ENCODE measurements around the gene MEIOB. TPM values are rescaled to one million over a fixed set of nuclear protein-coding genes. Genes with fewer than 3 reads are reported as not detected.
"Not testable (repeated sequence)": the region's sequence is repeated elsewhere in the genome, so short reads cannot be mapped to it uniquely, and the experiment has no call there.

Gene MEIOB
- total RNA-seq, 1 experiment from 2014 or later: 1.3 TPM

DNA sequence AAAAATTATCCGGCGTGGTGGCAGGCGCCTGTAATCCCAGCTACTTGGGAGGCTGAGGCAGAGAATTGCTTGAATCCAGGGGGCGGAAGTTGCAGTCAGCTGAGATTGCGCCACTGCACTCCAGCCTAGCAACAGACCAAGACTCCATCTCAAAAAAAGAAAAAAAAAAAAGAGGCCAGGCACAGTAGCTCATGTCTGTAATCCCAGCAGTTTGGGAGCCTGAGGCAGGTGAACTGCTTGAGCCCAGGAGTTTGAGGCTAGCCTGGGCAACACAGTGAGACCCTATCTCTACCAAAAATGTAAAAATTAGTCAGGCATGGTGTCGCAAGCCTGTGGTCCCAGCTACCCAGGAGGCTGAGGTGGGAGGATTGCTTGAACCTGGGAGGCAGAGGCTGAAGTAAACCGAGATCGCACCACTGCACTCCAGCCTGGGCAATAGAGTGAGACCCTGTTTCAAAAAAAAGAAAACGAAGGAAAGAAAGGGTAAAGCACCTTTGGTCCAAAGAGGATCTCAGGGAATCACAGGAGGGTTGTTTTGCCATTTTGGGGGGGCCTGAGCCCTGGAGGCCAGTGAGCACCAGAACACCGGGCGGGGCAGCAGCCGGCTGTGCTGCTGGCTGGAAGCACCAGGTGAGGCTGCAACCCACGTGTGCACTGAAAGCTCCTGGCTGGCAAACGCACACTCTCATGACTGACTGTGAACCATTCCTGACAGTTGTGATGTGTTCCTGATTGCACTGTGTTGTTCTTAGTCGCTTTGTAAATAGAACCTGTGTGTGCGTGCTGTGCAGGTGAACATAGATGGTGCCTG is 27.9 kb upstream of the MEIOB start:
- no peak overlapping the region; a peak in 1 of 7 replicates for H3K27ac Mint-ChIP-seq
- Histone ChIP-seq H3K18ac (ENCODE audit: insufficient read length, low read depth, low read length) (no peak overlapping the region), H3K23ac (ENCODE audit: insufficient read length, low read depth, low read length) (no peak overlapping the region), H3K79me1 (ENCODE audit: insufficient read depth, low read depth, low read length, poor library complexity, severe bottlenecking) (no peaks in the 10 kb centered on the region), H4K5ac (ENCODE audit: insufficient read length, low read depth, low read length) (no peak overlapping the region), H2BK15ac (ENCODE audit: low read depth, low read length) (no peak overlapping the region), H3K56ac (ENCODE audit: insufficient read length, low read depth, low read length) (no peak overlapping the region), H2BK20ac (ENCODE audit: low read depth, low read length, poor library complexity, severe bottlenecking) (no peak overlapping the region), H3K23me2 (ENCODE audit: insufficient read length, low read depth, low read length, poor library complexity, severe bottlenecking) (no peaks in the 10 kb centered on the region), H3K9me3 (ENCODE audit: control insufficient read depth, low read depth, low read length) (no peaks in the 10 kb centered on the region), H3K27me3 (ENCODE audit: insufficient read depth, low read length) (no peaks in the 10 kb centered on the region), H4K8ac (replicated peaks; ENCODE audit: insufficient read length, low read depth, low read length) (no peak overlapping the region), H3K9ac (ENCODE audit: extremely low read depth, insufficient read length, low read length) (no peak overlapping the region), H3T11ph (ENCODE audit: low read length) (no peak overlapping the region), H2AK5ac (ENCODE audit: insufficient read length, low read length) (no peak overlapping the region), H2AFZ (ENCODE audit: low read length) (no peak overlapping the region), H3K4me2 (ENCODE audit: insufficient read depth, insufficient read length, low read length) (no peak overlapping the region), H2BK5ac (ENCODE audit: insufficient read length, low read length) (no peak overlapping the region), H2BK120ac (ENCODE audit: low read depth, low read length, poor library complexity, severe bottlenecking) (no peak overlapping the region), H4K91ac (ENCODE audit: insufficient read length, low read depth, low read length) (no peak overlapping the region), H2BK12ac (ENCODE audit: insufficient read length, low read depth, low read length) (no peak overlapping the region), H3K4me1 (ENCODE audit: insufficient read depth, low read length) (no peaks in the 10 kb centered on the region), H3K14ac (ENCODE audit: insufficient read depth, low read length) (no peak overlapping the region), H3K27ac (ENCODE audit: insufficient read length, low read depth, low read length) (no peak overlapping the region), H3K79me2 (ENCODE audit: insufficient read depth, low read length) (no peaks in the 10 kb centered on the region), H4K20me1 (ENCODE audit: control insufficient read depth, insufficient read depth, insufficient read length) (no peaks in the 10 kb centered on the region), H3K4ac (ENCODE audit: low read depth, low read length) (no peak overlapping the region)
- TF ChIP-seq CTCF (conservative IDR thresholded peaks at IDR 0.05): no peak
- no peak for DNase-seq
- no peaks in the 10 kb centered on the region for H3K36me3 Mint-ChIP-seq (ENCODE audit: insufficient read depth in 1 of 3, low read depth in 3 of 3)
- WGBS (ENCODE audit: extremely low coverage, insufficient read length, low lambda C conversion rate): no CpG with 5 or more reads among the region's 16 CpGs
- H3K9me3 Mint-ChIP-seq: no peaks in the 10 kb centered on the region; a peak in 1 of 5 replicates
- H3K4me3 Mint-ChIP-seq: no peak overlapping the region
- H3K4me1 Mint-ChIP-seq: peaks cover 0 to 3% of the 10 kb centered on the region in 2 experiments; a peak in 2 of 4 replicates
- H3K27me3 Mint-ChIP-seq (ENCODE audit: low read depth): peaks cover 52% of the 10 kb centered on the region

- not testable (repeated sequence) for H3K14ac ChIP-seq (ENCODE audit: insufficient read depth, low read length); H3K9me3 ChIP-seq (ENCODE audit: control insufficient read depth, low read depth, low read length)
Observed at GRCh38 chr16:1897692-1898091, 25.7 kb upstream of the MEIOB start.

More at GRCh38 chr16:1897692-1898091, 25.7 kb upstream of the MEIOB start:
- H2AK5ac ChIP-seq (ENCODE audit: insufficient read length, low read length); H3K9ac ChIP-seq (ENCODE audit: extremely low read depth, insufficient read length, low read length); H3K56ac ChIP-seq (ENCODE audit: insufficient read length, low read depth, low read length); H3K4me1 Mint-ChIP-seq; H4K5ac ChIP-seq (ENCODE audit: insufficient read length, low read depth, low read length); H2BK15ac ChIP-seq (ENCODE audit: low read depth, low read length); H2BK12ac ChIP-seq (ENCODE audit: insufficient read length, low read depth, low read length); H3K18ac ChIP-seq (ENCODE audit: insufficient read length, low read depth, low read length); H4K91ac ChIP-seq (ENCODE audit: insufficient read length, low read depth, low read length); H3K79me2 ChIP-seq (ENCODE audit: insufficient read depth, low read length); H3K27me3 ChIP-seq (ENCODE audit: insufficient read depth, low read length); H3K79me1 ChIP-seq (ENCODE audit: insufficient read depth, low read depth, low read length, poor library complexity, severe bottlenecking); H3K9me3 Mint-ChIP-seq; H3T11ph ChIP-seq (ENCODE audit: low read length); H3K4me3 Mint-ChIP-seq; H4K20me1 ChIP-seq (ENCODE audit: control insufficient read depth, insufficient read depth, insufficient read length); H2AFZ ChIP-seq (ENCODE audit: low read length); DNase-seq; H3K4ac ChIP-seq (ENCODE audit: low read depth, low read length); H3K36me3 Mint-ChIP-seq (ENCODE audit: insufficient read depth in 1 of 3, low read depth in 3 of 3); H3K23me2 ChIP-seq (ENCODE audit: insufficient read length, low read depth, low read length, poor library complexity, severe bottlenecking); H4K8ac ChIP-seq (replicated peaks; ENCODE audit: insufficient read length, low read depth, low read length); H2BK120ac ChIP-seq (ENCODE audit: low read depth, low read length, poor library complexity, severe bottlenecking); H3K27ac ChIP-seq (ENCODE audit: insufficient read length, low read depth, low read length); H3K27ac Mint-ChIP-seq; H3K4me2 ChIP-seq (ENCODE audit: insufficient read depth, insufficient read length, low read length); H3K4me1 ChIP-seq (ENCODE audit: insufficient read depth, low read length); H2BK20ac ChIP-seq (ENCODE audit: low read depth, low read length, poor library complexity, severe bottlenecking); H2BK5ac ChIP-seq (ENCODE audit: insufficient read length, low read length); H3K23ac ChIP-seq (ENCODE audit: insufficient read length, low read depth, low read length): not testable (repeated sequence)
- peaks cover 45% of the 10 kb centered on the region for H3K27me3 Mint-ChIP-seq (ENCODE audit: low read depth)
- no CpG with 5 or more reads among the region's 2 CpGs for WGBS (ENCODE audit: extremely low coverage, insufficient read length, low lambda C conversion rate)

Data from H9 (cell line).